ENCODE results near the gene TRIM6. TPM values are rescaled to one million over a fixed set of nuclear protein-coding genes. Genes with fewer than 3 reads are reported as not detected.

The TRIM6 gene
- total RNA-seq, 1 donor from 2014 or later = 7.1 TPM

DNA sequence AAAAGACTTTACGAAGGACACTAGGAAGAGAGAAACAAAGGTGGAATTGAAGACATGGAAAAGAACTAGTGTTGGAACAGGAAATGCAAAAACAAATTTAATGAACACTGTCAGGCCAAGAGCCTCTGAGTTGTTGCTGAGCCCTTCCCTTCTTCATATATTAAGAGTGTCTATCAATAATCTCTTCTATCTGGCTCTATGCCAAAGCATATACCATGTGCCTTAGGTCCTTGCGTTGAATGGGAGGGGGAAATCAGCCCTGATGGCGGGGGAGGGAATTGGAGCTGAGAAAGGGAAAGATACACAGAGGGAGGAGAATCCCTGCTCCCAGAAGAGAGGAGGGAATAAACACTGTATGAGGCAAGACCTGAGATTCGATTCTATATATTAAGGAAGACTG, 21.3 kb upstream of the TRIM6 start:
- Histone ChIP-seq H3F3A (ENCODE audit: low read depth) (no peaks in the 10 kb centered on the region), H3K4me1 (no peaks in the 10 kb centered on the region), H3K4me2 (no peak overlapping the region), H3K27ac (no peak overlapping the region), H4K20me1 (ENCODE audit: low read depth) (no peaks in the 10 kb centered on the region), H3K79me2 (ENCODE audit: low read depth) (no peaks in the 10 kb centered on the region), H3K9me3 (ENCODE audit: low read depth) (no peaks in the 10 kb centered on the region), H3K9ac (no peak overlapping the region), H3K4me3 (no peak overlapping the region), H3K36me3 (no peaks in the 10 kb centered on the region), H3K27me3 (no peaks in the 10 kb centered on the region), H2AFZ (replicated peaks) (no peak overlapping the region)
- no peaks in the 10 kb centered on the region for H3K4me1 Mint-ChIP-seq
- no peaks in the 10 kb centered on the region for H3K36me3 Mint-ChIP-seq
- H3K4me3 Mint-ChIP-seq = no peak overlapping the region
- no peaks in the 10 kb centered on the region for H3K27me3 Mint-ChIP-seq (ENCODE audit: insufficient read depth, low read depth)
- H3K9me3 Mint-ChIP-seq = no peaks in the 10 kb centered on the region
- no peak for DNase-seq (ENCODE audit: low spot score)
- no peak for TF ChIP-seq EZH2 (IDR thresholded peaks at IDR 0.05)
- TF ChIP-seq, protein P1, sequence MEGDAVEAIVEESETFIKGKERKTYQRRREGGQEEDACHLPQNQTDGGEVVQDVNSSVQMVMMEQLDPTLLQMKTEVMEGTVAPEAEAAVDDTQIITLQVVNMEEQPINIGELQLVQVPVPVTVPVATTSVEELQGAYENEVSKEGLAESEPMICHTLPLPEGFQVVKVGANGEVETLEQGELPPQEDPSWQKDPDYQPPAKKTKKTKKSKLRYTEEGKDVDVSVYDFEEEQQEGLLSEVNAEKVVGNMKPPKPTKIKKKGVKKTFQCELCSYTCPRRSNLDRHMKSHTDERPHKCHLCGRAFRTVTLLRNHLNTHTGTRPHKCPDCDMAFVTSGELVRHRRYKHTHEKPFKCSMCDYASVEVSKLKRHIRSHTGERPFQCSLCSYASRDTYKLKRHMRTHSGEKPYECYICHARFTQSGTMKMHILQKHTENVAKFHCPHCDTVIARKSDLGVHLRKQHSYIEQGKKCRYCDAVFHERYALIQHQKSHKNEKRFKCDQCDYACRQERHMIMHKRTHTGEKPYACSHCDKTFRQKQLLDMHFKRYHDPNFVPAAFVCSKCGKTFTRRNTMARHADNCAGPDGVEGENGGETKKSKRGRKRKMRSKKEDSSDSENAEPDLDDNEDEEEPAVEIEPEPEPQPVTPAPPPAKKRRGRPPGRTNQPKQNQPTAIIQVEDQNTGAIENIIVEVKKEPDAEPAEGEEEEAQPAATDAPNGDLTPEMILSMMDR (IDR thresholded peaks at IDR 0.05) = no peak
- TF ChIP-seq EZH2phosphoT487 (IDR thresholded peaks at IDR 0.05) = no peak
- no peak overlapping the region for H3K27ac Mint-ChIP-seq

DNA sequence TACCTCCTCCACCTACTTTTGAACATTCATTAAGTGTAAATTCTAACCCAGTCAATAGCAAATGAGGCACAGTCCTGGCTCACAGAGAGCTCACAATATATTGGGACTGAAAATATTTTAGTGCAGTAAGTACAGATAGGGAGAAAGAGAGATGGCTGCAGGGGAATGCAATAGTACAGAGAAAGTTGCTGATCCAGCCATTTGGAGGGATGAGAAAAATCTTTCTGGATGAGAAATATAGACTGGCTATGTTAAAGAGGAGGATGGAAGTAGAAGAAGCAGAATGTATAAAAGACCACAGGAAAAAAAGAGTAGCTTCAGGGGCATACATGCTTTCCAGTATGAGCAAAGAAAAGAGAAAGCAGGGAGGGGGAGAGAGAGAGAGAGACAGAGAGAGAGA, 19.3 kb upstream of the TRIM6 start:
- Mint-ChIP-seq H3K4me1 (no peaks in the 10 kb centered on the region), H3K27ac (no peak overlapping the region), H3K36me3 (no peaks in the 10 kb centered on the region), H3K9me3 (no peaks in the 10 kb centered on the region), H3K27me3 (ENCODE audit: insufficient read depth, low read depth) (no peaks in the 10 kb centered on the region), H3K4me3 (no peak overlapping the region)
- Histone ChIP-seq H3K79me2 (ENCODE audit: low read depth) (no peaks in the 10 kb centered on the region), H3K9ac (no peak overlapping the region), H3K4me1 (no peaks in the 10 kb centered on the region), H3K9me3 (ENCODE audit: low read depth) (no peaks in the 10 kb centered on the region), H3K27me3 (no peaks in the 10 kb centered on the region), H2AFZ (replicated peaks) (no peak overlapping the region), H3F3A (ENCODE audit: low read depth) (no peaks in the 10 kb centered on the region), H3K4me2 (no peak overlapping the region), H3K36me3 (no peaks in the 10 kb centered on the region), H3K27ac (no peak overlapping the region), H4K20me1 (ENCODE audit: low read depth) (no peaks in the 10 kb centered on the region), H3K4me3 (no peak overlapping the region)
- TF ChIP-seq, protein P1 (IDR thresholded peaks at IDR 0.05) = no peak
- no peak for TF ChIP-seq EZH2phosphoT487 (IDR thresholded peaks at IDR 0.05)
- no peak for TF ChIP-seq EZH2 (IDR thresholded peaks at IDR 0.05)
- DNase-seq (ENCODE audit: low spot score) = no peak

DNA sequence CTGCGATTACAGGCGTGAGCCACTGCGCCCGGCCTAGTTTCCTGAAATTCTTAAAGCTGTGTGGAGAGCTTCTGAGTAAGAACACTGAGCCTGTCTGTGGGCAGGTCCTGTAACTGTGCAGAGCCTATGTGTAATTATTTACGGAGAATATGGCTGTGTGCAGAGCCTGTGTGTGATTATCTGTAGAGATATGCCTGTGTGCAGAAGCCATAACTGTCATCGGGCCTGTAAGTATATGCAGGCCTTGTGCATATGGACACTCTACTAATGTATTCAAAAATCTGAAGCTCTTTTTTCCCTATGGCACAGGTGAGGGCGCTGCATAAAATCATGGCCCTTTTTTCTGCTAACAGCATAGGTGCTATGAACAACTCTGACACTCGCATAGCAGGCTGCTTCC, 15.9 kb upstream of the TRIM6 start, which contains the start of gene OR52B6:
Gene OR52B6, plus strand, starts transcription at position 301 of the 400 bp plus-strand sequence. Its CDS starts 0 bp downstream, at position 301.
- no peaks in the 10 kb centered on the region for H3K27me3 Mint-ChIP-seq (ENCODE audit: insufficient read depth, low read depth)
- no peaks in the 10 kb centered on the region for H3K9me3 Mint-ChIP-seq
- H3K27ac Mint-ChIP-seq = no peak within 1 kb of the TSS
- no peak within 1 kb of the TSS for H3K27ac ChIP-seq
- H3K36me3 Mint-ChIP-seq = no peaks in the 10 kb centered on the region
- no peaks in the 10 kb centered on the region for H3K27me3 ChIP-seq
- no peaks in the 10 kb centered on the region for H3K79me2 ChIP-seq (ENCODE audit: low read depth)
- no peaks in the 10 kb centered on the region for H3K36me3 ChIP-seq
- no peaks in the 10 kb centered on the region for H3K9me3 ChIP-seq (ENCODE audit: low read depth)
- H3K4me1 ChIP-seq = no peaks in the 10 kb centered on the region
- H3K9ac ChIP-seq = no peak within 1 kb of the TSS
- DNase-seq (ENCODE audit: low spot score) = no peak
- H4K20me1 ChIP-seq (ENCODE audit: low read depth) = no peaks in the 10 kb centered on the region
- no peak within 1 kb of the TSS for H3K4me3 ChIP-seq
- no peak within 1 kb of the TSS for H2AFZ ChIP-seq (replicated peaks)
- TF ChIP-seq, protein P1 (IDR thresholded peaks at IDR 0.05) = no peak
- no peak for TF ChIP-seq EZH2 (IDR thresholded peaks at IDR 0.05)
- no peak for TF ChIP-seq EZH2phosphoT487 (IDR thresholded peaks at IDR 0.05)
- H3F3A ChIP-seq (ENCODE audit: low read depth) = no peaks in the 10 kb centered on the region
- no peak within 1 kb of the TSS for H3K4me2 ChIP-seq
- H3K4me3 Mint-ChIP-seq = no peak within 1 kb of the TSS
- no peaks in the 10 kb centered on the region for H3K4me1 Mint-ChIP-seq
